ENCODE data around the gene STAG1.
"Not testable (repeated sequence)": the region's sequence is repeated elsewhere in the genome, so short reads cannot be mapped to it uniquely, and the experiment has no call there.

STAG1 gene

DNA sequence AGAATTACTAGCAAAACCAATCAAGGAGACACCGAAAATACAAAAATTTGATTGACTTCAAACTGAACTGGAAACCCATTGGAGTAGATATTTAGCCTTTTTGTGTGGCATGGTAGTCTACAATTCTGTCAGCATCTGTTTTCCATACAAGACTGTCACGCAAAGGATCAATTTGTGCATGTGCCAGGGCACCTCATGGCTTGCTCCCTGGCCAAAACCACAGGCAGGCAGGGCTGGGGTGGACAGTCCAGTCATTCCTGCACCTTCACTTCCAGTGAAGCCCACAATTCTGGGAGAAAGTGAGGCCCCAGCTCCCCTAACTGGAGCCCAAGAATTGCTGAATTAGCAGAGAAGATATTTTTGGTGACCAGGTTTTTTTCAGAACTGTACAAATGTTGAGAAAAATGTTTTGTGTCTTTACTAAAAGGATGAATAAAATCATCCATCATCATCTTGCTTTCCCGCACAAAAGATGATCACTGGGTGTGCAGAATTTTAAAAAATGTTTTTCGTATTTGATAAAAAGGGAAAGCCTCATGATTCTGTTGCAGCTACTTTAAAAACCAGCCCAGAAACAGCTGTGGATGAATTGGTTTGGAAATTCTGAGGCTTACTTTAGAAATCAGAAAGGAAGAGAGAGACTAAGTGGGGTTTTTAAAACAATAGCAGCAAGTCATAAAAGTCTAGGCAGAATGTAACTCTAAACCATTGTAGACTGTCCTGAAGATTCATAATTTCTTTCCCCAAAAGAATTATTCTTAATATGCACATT, 415.7 kb downstream of the STAG1 start:
- no peak overlapping the region for H3K4me3 ChIP-seq (ENCODE audit: low read depth, low read length)

GRCh38 chr3:136334726-136335125, 417.5 kb downstream of the STAG1 start:
- not testable (repeated sequence) for H3K4me3 ChIP-seq (ENCODE audit: low read depth, low read length)

DNA sequence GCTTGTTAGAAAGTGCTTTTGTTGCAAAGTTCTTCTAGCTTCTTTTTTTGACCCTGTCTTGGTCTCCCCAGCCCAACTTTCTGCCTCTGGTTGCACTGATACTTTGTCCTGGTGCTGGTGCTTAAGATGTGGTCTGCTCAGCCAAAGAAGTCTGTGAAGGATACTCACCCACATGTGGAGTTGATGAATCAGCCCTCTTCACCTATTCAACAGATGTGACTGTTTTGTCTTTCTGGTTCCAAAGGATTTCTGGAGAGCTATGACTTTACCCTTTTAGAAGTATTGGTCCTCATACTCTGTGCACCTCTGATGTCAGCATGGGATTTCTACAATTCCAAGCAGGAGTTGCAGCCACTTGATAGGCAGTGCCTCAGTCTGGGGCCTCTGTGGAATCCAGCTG, 418.0 kb downstream of the STAG1 start:
- H3K4me3 ChIP-seq (ENCODE audit: low read depth, low read length) = no peak overlapping the region

DNA sequence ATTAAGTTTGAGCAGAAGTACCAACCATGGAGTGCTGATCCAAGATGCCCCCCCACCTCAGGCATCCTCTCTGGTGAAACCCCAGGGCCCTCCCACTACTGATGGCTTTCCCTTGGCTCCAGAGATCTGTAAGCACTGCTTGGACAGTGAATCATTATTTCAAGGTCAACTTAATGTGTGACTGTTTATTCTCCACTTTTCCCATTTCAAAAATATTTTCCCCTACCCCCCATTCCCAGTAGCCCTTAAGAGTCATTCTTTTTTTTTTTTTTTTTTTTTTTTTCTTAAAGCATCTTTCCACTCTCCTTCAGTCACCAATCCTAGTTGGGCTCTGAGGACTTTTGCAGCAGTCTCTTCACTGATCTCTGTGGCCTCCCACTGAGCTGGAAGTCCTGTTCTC, 419.4 kb downstream of the STAG1 start:
- H3K4me3 ChIP-seq (ENCODE audit: low read depth, low read length) = no peak overlapping the region

- no peak overlapping the region for H3K4me3 ChIP-seq (ENCODE audit: low read depth, low read length)
Measured at GRCh38 chr3:136332302-136332701, 419.9 kb downstream of the STAG1 start.

- H3K4me3 ChIP-seq (ENCODE audit: low read depth, low read length) = no peak overlapping the region
Measured at GRCh38 chr3:136330900-136331299, 421.3 kb downstream of the STAG1 start.

DNA sequence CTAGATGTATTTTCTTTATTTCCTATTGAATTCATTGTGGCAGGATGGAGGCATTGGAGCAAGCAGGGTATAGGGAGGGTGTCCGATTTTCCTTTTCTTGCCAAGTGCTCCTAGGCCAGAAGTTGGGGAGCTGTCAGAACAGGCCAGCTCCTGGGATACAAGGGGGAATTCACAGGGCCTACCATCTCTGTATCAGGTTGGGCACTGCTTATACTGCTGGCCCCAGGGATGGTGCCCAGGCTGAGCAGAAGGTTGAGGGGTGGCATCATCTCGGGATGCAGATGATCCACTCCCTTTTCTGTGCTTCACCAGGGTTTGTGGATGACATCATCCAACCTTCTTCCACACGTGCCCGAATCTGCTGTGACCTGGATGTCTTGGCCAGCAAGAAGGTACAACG, 422.6 kb downstream of the STAG1 start:
- no peak overlapping the region for H3K4me3 ChIP-seq (ENCODE audit: low read depth, low read length)

GRCh38 chr3:136327671-136328070, 424.5 kb downstream of the STAG1 start:
- no peak overlapping the region for H3K4me3 ChIP-seq (ENCODE audit: low read depth, low read length)

DNA sequence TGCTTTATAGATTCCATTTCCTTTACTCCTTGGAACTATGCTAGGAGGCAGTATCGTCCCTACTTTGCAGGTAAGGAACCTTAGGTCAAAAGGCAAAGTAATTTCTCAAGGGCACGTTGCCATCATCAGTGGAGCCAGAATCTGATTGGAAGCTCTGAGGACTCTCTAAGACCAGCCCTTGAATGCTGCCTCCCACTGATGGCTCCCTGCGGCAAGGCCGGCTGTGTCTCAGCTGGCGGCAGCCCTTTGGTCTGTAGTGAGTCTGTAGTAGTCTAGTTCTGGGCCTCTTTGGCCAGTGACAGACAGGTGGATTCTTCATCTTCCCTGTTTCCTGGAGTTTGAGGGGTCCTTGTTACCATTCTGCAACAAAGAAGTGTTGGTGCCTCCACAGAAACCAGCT, 425.9 kb downstream of the STAG1 start:
- H3K4me3 ChIP-seq (ENCODE audit: low read depth, low read length) = no peak overlapping the region

DNA sequence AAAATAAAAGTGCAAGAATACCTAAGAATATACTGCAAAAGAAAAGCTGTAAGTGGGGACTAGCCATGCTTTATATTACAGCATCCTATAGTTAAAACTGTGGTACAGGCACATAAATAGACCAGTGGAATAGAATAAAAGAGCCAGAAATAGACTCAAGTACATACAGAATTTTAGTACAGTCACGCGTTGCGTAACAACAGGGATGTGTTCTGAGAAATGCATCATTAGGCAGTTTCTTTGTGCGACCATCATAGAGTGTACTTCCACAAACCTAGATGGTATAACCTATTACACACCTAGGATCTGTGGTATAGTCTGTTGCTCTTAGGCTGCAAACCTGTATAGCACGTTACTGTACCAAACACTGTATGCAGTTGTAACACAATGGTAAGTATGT, 440.2 kb downstream of the STAG1 start:
- H3K4me3 ChIP-seq (ENCODE audit: low read depth, low read length) = no peak overlapping the region

DNA sequence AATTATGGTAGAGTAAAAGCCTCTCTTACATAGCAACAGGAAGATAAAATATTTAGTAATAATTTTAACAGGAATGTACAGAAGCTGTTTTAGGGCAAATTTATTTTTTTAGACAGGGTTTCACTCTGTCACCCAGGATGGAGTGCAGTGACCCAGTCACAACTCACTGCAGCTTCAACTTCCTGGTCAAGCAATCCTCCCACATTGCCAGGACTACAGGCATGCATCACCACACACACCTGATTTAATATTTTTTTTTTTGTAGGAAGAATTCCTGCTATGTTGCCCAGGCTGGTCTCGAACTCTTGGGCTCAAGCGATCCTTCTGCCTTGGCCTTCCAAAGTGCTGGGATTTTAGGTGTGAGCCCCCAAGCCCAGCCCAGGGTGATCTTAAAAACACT, 440.9 kb downstream of the STAG1 start:
- H3K4me3 ChIP-seq (ENCODE audit: low read depth, low read length) = no peak overlapping the region

GRCh38 chr3:136305879-136306278, 446.3 kb downstream of the STAG1 start:
- no peak overlapping the region for H3K4me3 ChIP-seq (ENCODE audit: low read depth, low read length)

DNA sequence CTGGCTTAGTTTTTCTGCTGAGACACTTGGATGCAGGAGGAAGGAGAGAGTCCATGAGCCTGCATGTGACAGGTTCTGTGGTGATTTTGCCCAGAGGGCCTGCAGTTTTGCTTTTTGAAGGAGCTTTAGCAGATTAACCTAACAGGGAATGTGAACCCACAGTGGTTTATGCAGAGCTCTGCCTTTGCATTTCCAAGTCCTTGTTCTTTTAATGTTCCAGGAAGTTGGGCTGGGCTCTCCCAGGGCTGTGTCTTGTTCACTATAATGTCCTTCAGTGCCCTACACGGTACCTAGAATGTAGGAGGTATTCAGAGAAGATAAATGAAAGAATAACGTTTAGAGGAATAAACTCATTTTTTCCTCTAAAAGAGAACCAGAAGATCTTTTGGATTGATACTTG, 451.7 kb downstream of the STAG1 start:
- H3K4me3 ChIP-seq (ENCODE audit: low read depth, low read length) = no peak overlapping the region

- H3K4me3 ChIP-seq (ENCODE audit: low read depth, low read length) = no peak overlapping the region
Measured at GRCh38 chr3:136297826-136298225, 454.4 kb downstream of the STAG1 start.

GRCh38 chr3:136296960-136297359, 455.2 kb downstream of the STAG1 start:
- no peak overlapping the region for H3K4me3 ChIP-seq (ENCODE audit: low read depth, low read length)

GRCh38 chr3:136294176-136294575, 458.0 kb downstream of the STAG1 start:
- H3K4me3 ChIP-seq (ENCODE audit: low read depth, low read length) = no peak overlapping the region

- no peak overlapping the region for H3K4me3 ChIP-seq (ENCODE audit: low read depth, low read length)
Measured at GRCh38 chr3:136293279-136293678, 458.9 kb downstream of the STAG1 start.

GRCh38 chr3:136292500-136292899, 459.7 kb downstream of the STAG1 start:
- no peak overlapping the region for H3K4me3 ChIP-seq (ENCODE audit: low read depth, low read length)

GRCh38 chr3:136291302-136291701, 460.9 kb downstream of the STAG1 start:
- H3K4me3 ChIP-seq (ENCODE audit: low read depth, low read length) = no peak overlapping the region
